Stomach (tissue), 4 donors: ENCODE results near the gene VPS13D.

Source experiments
- CTCF ChIP-seq, 7 experiments: fragments of 450-650 bp in 4 of 7; fragments of 200-600 bp in 3 of 7; sonication (generic) in 3 of 7; IDR thresholded peaks; one replicate each; pipeline ENCODE4 v1.5.1; 2016 to 2019; ENCODE audit warnings: antibody characterized with exemption in 7 of 7, control low read depth in 2 of 7, mild to moderate bottlenecking in 1 of 7
- EP300 ChIP-seq: sonication (generic); formaldehyde crosslinking; IDR thresholded peaks from one replicate; pipeline ENCODE4 v1.6.1; 2017; ENCODE audit warnings: antibody characterized with exemption
- POLR2A ChIP-seq, 4 donors: fragments of 450-650 bp; IDR thresholded peaks; one replicate each; pipeline ENCODE4 v1.6.1; 2016; ENCODE audit warnings: antibody characterized with exemption in 4 of 4, control low read depth in 2 of 4, mild to moderate bottlenecking in 1 of 4, moderate library complexity in 1 of 4
- POLR2AphosphoS5 ChIP-seq, 3 donors: sonication (generic); formaldehyde crosslinking; IDR thresholded peaks; one replicate each; pipeline ENCODE4 v1.6.1; 2016; ENCODE audit warnings: antibody characterized with exemption in 3 of 3

GRCh38 chr1:12402159-12402673 is 172.4 kb downstream of the VPS13D start:
- TF ChIP-seq POLR2A (IDR thresholded peaks at IDR 0.05) (no peak), CTCF (IDR thresholded peaks at IDR 0.05) (no peak), EP300 (no peak), POLR2AphosphoS5 (IDR thresholded peaks at IDR 0.05) (no peak)
